Measurements from ENCODE around the gene CRYGN. TPM values are rescaled to one million over a fixed set of nuclear protein-coding genes. Genes with fewer than 3 reads are reported as not detected.
A peak's percentile ranks its signal among the peaks of the same experiment; 100 is the strongest.

CRYGN gene
- total RNA-seq, 1 donor from 2014 or later, result 0.41 TPM

- intact Hi-C loops (cut with micrococcal nuclease), result loop anchor here (5.0 to 10.0 kb wide), 2 partner anchors 85 to 307 kb away; no protein-coding TSS in a partner anchor
- no peak overlapping the region for H3K27ac ChIP-seq (replicated peaks)
- no peak overlapping the region for H3K4me3 ChIP-seq
- H3K9me3 ChIP-seq (replicated peaks), result no peaks in the 10 kb centered on the region
- H3K36me3 ChIP-seq, result no peaks in the 10 kb centered on the region
- DNase-seq, result no peak
- TF ChIP-seq, protein P1, sequence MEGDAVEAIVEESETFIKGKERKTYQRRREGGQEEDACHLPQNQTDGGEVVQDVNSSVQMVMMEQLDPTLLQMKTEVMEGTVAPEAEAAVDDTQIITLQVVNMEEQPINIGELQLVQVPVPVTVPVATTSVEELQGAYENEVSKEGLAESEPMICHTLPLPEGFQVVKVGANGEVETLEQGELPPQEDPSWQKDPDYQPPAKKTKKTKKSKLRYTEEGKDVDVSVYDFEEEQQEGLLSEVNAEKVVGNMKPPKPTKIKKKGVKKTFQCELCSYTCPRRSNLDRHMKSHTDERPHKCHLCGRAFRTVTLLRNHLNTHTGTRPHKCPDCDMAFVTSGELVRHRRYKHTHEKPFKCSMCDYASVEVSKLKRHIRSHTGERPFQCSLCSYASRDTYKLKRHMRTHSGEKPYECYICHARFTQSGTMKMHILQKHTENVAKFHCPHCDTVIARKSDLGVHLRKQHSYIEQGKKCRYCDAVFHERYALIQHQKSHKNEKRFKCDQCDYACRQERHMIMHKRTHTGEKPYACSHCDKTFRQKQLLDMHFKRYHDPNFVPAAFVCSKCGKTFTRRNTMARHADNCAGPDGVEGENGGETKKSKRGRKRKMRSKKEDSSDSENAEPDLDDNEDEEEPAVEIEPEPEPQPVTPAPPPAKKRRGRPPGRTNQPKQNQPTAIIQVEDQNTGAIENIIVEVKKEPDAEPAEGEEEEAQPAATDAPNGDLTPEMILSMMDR (IDR thresholded peaks at IDR 0.05; ENCODE audit: borderline replicate concordance), result no peak
- H3K27me3 ChIP-seq (ENCODE audit: low read depth), result no peaks in the 10 kb centered on the region
- H3K4me1 ChIP-seq, result peaks cover 10% of the 10 kb centered on the region
Observed at GRCh38 chr7:151449990-151450389, 10.0 kb upstream of the CRYGN start.

- peaks cover 10% of the 10 kb centered on the region for H3K4me1 ChIP-seq
- peak overlapping the region; percentile 72 for H3K4me3 ChIP-seq
- no peaks in the 10 kb centered on the region for H3K36me3 ChIP-seq
- intact Hi-C loops (cut with micrococcal nuclease), result loop anchor here (5.0 to 10.0 kb wide), 2 partner anchors 84 to 309 kb away; no protein-coding TSS in a partner anchor
- DNase-seq, result peak; percentile 65
- H3K27ac ChIP-seq (replicated peaks), result peak overlapping the region; percentile 46
- TF ChIP-seq, protein P1 (IDR thresholded peaks at IDR 0.05; ENCODE audit: borderline replicate concordance), result peak; percentile 87
- H3K27me3 ChIP-seq (ENCODE audit: low read depth), result no peaks in the 10 kb centered on the region
- H3K9me3 ChIP-seq (replicated peaks), result no peaks in the 10 kb centered on the region
Observed at GRCh38 chr7:151448261-151449252, 8.6 kb upstream of the CRYGN start.

GRCh38 chr7:151447901-151448260, 7.9 kb upstream of the CRYGN start:
- Histone ChIP-seq H3K27ac (replicated peaks) (no peak overlapping the region), H3K9me3 (replicated peaks) (no peaks in the 10 kb centered on the region)
- no peak for DNase-seq

GRCh38 chr7:151447312-151447711, 7.4 kb upstream of the CRYGN start:
- intact Hi-C loops (cut with micrococcal nuclease), result loop anchor here (5.0 to 10.0 kb wide), 2 partner anchors 83 to 310 kb away; no protein-coding TSS in a partner anchor
- DNase-seq, result no peak
- peaks cover 10% of the 10 kb centered on the region for H3K4me1 ChIP-seq
- H3K36me3 ChIP-seq, result no peaks in the 10 kb centered on the region
- no peaks in the 10 kb centered on the region for H3K9me3 ChIP-seq (replicated peaks)
- H3K27ac ChIP-seq (replicated peaks), result no peak overlapping the region
- no peaks in the 10 kb centered on the region for H3K27me3 ChIP-seq (ENCODE audit: low read depth)
- H3K4me3 ChIP-seq, result no peak overlapping the region
- TF ChIP-seq, protein P1 (IDR thresholded peaks at IDR 0.05; ENCODE audit: borderline replicate concordance), result no peak

More at GRCh38 chr7:151447901-151448260, 7.9 kb upstream of the CRYGN start:
- intact Hi-C loops (cut with micrococcal nuclease), result loop anchor here (5.0 to 10.0 kb wide), 2 partner anchors 83 to 309 kb away; no protein-coding TSS in a partner anchor
- no peaks in the 10 kb centered on the region for H3K27me3 ChIP-seq (ENCODE audit: low read depth)
- H3K36me3 ChIP-seq, result no peaks in the 10 kb centered on the region
- peaks cover 10% of the 10 kb centered on the region for H3K4me1 ChIP-seq
- TF ChIP-seq, protein P1 (IDR thresholded peaks at IDR 0.05; ENCODE audit: borderline replicate concordance), result no peak
- H3K4me3 ChIP-seq, result peak overlapping the region; percentile 72

DNA sequence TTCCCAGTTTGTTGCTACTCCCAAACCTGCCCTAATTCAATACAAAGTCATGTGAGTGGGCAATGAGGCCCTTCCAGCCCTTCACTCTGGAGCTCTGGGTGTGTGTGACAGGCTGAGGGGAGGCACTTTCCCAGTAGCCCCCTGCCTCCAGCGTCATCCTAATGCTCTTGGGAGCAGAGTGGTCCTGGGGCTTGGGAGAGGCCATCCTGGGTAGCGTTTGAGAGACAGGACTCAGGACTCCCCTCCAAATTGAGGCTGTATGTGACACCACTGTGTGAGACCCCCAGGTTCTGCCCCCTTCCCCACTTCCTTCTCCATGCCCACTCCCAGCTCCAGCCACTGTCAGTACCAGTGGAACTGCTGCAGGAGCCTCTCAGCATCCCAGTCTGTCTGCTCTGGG, 6.5 kb upstream of the CRYGN start:
- no peaks in the 10 kb centered on the region for H3K9me3 ChIP-seq (replicated peaks)
- DNase-seq, result no peak
- intact Hi-C loops (cut with micrococcal nuclease), result loop anchor here (5.0 to 10.0 kb wide), 2 partner anchors 82 to 311 kb away; no protein-coding TSS in a partner anchor
- H3K27me3 ChIP-seq (ENCODE audit: low read depth), result no peaks in the 10 kb centered on the region
- TF ChIP-seq, protein P1 (IDR thresholded peaks at IDR 0.05; ENCODE audit: borderline replicate concordance), result no peak
- peaks cover 10% of the 10 kb centered on the region for H3K4me1 ChIP-seq
- no peak overlapping the region for H3K27ac ChIP-seq (replicated peaks)
- H3K36me3 ChIP-seq, result no peaks in the 10 kb centered on the region
- H3K4me3 ChIP-seq, result no peak overlapping the region
